Measurements from ENCODE around the gene ST3GAL2. TPM values are rescaled to one million over a fixed set of nuclear protein-coding genes. Genes with fewer than 3 reads are reported as not detected.

Gene ST3GAL2
- total and polyA plus RNA-seq, 2 donors (not counting 1 experiment from before 2014, with no cell fraction given) = 13.5 to 17.8 TPM

DNA sequence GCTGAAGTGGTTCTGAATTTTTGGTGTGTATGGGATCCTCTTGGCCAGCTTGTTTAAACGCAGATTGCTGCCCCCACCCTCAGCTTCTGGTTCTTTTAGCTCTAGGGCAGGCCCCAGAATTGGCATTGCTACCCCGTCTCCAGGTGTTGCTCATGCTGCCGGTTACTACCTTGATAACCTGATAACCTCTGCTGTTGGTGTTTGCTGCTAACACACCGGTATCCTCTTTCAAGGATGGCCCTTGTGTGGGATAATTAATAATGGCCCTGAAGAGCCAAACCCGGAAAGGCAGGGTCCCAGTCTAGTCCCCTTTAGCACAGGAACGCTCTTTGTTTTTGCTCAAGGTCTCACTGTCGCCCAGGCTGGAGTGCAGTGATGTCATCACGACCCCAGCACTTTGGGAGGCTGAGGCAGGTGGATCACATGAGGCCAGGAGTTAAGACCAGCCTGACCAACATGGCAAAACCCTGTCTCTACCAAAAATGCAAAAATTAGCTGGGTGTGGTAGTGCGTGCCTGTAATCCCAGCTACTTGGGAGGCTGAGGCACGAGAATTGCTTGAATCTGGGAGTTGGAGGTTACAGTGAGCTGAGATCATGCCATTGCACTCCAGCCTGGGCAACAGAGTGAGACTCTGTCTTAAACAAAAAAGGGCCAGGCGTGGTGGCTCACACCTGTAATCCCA, 1.3 kb upstream of the ST3GAL2 start:
- peaks cover 15% of the 10 kb centered on the region for H3K4me1 ChIP-seq (ENCODE audit: control insufficient read depth, extremely low read depth, insufficient read depth, low read length)
- H3K36me3 ChIP-seq (ENCODE audit: control insufficient read depth, insufficient read depth, low read length) = no peaks in the 10 kb centered on the region
- H3K27me3 ChIP-seq (ENCODE audit: control insufficient read depth, insufficient read depth, low read length) = no peaks in the 10 kb centered on the region
- no peaks in the 10 kb centered on the region for H4K20me1 ChIP-seq (ENCODE audit: control insufficient read depth, extremely low read depth, insufficient read depth, low read length)
- H3K9ac ChIP-seq (ENCODE audit: insufficient read depth, low read length) = no peak overlapping the region
- no peak overlapping the region for H3K4me2 ChIP-seq (ENCODE audit: extremely low read depth, insufficient read depth, low read length)
- TF ChIP-seq EZH2 (IDR thresholded peaks at IDR 0.05; ENCODE audit: low read length, missing control alignments) = no peak
- TF ChIP-seq, protein P1, sequence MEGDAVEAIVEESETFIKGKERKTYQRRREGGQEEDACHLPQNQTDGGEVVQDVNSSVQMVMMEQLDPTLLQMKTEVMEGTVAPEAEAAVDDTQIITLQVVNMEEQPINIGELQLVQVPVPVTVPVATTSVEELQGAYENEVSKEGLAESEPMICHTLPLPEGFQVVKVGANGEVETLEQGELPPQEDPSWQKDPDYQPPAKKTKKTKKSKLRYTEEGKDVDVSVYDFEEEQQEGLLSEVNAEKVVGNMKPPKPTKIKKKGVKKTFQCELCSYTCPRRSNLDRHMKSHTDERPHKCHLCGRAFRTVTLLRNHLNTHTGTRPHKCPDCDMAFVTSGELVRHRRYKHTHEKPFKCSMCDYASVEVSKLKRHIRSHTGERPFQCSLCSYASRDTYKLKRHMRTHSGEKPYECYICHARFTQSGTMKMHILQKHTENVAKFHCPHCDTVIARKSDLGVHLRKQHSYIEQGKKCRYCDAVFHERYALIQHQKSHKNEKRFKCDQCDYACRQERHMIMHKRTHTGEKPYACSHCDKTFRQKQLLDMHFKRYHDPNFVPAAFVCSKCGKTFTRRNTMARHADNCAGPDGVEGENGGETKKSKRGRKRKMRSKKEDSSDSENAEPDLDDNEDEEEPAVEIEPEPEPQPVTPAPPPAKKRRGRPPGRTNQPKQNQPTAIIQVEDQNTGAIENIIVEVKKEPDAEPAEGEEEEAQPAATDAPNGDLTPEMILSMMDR (conservative IDR thresholded peaks at IDR 0.05 in 1 of 2, IDR thresholded peaks at IDR 0.05 in 1 of 2; ENCODE audit: low read depth in 1 of 2, low read length in 2 of 2) = no peak
- no peak overlapping the region for H3K27ac ChIP-seq (ENCODE audit: insufficient read depth, low read length)
- peaks cover 11% of the 10 kb centered on the region for H3K79me2 ChIP-seq (ENCODE audit: control insufficient read depth, insufficient read depth, low read length)
- H2AFZ ChIP-seq (ENCODE audit: low read length) = no peak overlapping the region
- H3K4me3 ChIP-seq (replicated peaks in 1 of 4; ENCODE audit: control extremely low read depth in 1 of 4, insufficient read depth in 1 of 4, low read depth in 3 of 4, low read length in 4 of 4) = peak overlapping the region in 1 of 4 experiments; percentile 68
- no peaks in the 10 kb centered on the region for H3K9me3 ChIP-seq (ENCODE audit: control insufficient read depth, insufficient read depth, low read depth, low read length)
- DNase-seq (ENCODE audit: low read depth in 2 of 2) = no peak

DNA sequence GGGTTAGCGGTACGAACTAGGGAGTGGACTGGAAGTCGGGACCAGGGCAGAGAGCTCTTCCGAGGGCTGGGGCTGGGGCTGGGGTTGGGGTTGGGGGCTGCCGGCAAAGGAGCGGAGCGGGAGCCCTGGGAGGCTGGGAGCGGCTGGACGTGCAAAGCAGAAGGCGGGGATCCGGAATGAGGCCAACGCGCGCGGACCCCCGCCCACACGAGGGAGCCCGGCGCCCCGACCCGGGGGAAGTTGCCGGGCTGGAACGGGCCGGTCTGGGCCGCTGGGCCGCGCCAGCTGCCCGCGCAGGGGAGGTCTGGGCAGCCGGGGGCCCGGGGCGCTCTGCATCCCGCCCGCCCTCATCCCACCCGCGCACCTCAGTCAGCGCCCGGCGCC, 323 bp downstream of the ST3GAL2 start:
- H3K4me3 ChIP-seq (replicated peaks in 1 of 4; ENCODE audit: control extremely low read depth in 1 of 4, insufficient read depth in 1 of 4, low read depth in 3 of 4, low read length in 4 of 4) = peak overlapping the region; percentile 74 to 80 (median 80)
- peak overlapping the region; percentile 59 for H3K9ac ChIP-seq (ENCODE audit: insufficient read depth, low read length)
- peak in 1 of 2 donors; percentile 13 for DNase-seq (ENCODE audit: low read depth in 2 of 2)
- no peaks in the 10 kb centered on the region for H3K9me3 ChIP-seq (ENCODE audit: control insufficient read depth, insufficient read depth, low read depth, low read length)
- TF ChIP-seq EZH2 (IDR thresholded peaks at IDR 0.05; ENCODE audit: low read length, missing control alignments) = no peak
- TF ChIP-seq, protein P1 (conservative IDR thresholded peaks at IDR 0.05 in 1 of 2, IDR thresholded peaks at IDR 0.05 in 1 of 2; ENCODE audit: low read depth in 1 of 2, low read length in 2 of 2) = no peak
- H3K27ac ChIP-seq (ENCODE audit: insufficient read depth, low read length) = peak overlapping the region; percentile 1
- H3K4me1 ChIP-seq (ENCODE audit: control insufficient read depth, extremely low read depth, insufficient read depth, low read length) = peaks cover 24% of the 10 kb centered on the region
- H3K36me3 ChIP-seq (ENCODE audit: control insufficient read depth, insufficient read depth, low read length) = peaks cover 4% of the 10 kb centered on the region
- H3K27me3 ChIP-seq (ENCODE audit: control insufficient read depth, insufficient read depth, low read length) = no peaks in the 10 kb centered on the region
- H3K4me2 ChIP-seq (ENCODE audit: extremely low read depth, insufficient read depth, low read length) = peak overlapping the region; percentile 100
- peaks cover 19% of the 10 kb centered on the region for H3K79me2 ChIP-seq (ENCODE audit: control insufficient read depth, insufficient read depth, low read length)
- no peak overlapping the region for H2AFZ ChIP-seq (ENCODE audit: low read length)
- no peaks in the 10 kb centered on the region for H4K20me1 ChIP-seq (ENCODE audit: control insufficient read depth, extremely low read depth, insufficient read depth, low read length)

DNA sequence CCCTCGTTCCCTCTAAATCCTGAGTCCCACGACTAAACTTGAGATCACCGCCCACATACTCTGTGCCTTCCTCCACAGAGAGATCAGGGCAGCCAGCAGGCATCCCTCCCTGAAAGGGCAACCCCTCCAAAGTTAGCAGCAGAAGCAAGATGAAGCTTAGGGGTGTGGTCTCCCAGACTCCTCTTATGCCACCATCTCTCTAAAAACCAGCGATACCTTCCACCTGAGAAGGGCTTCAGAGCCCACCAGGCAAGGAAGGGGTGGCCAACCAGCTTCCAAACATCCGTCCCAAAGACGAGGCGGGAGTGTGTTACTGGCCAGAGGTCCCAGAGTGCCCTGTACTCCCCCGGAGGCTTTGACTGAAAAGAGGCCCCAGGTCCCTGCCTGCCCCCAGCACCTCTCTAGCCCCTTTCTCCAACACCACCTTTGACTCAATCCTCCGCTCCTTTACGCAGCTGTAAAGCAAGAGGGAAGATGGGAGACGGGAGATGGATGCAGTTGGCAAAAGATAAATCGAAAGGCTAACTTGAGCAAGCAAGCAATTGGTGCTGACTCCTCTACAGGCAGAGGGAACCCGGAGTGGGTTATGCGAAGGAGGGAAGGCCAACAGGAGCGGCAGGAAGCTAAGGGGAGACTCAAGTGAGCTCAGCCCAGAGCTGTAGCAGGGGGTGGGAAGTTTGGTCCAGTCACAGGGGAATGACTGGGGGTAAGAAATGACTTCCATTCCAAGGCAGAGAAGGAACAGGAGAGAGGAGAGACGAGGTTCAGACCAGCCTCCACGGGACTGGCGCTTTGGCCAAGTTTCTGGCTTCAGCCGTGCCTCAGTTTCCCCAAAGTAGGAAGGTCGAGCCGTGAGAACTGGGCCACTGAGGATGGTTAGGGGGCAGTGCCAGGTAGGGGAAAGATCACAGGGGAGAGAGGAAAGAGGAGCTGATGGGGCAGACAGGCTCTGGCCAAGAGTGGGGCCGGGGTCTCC, 1.0 kb downstream of the ST3GAL2 start:
- Histone ChIP-seq H3K79me2 (ENCODE audit: control insufficient read depth, insufficient read depth, low read length) (peaks cover 19% of the 10 kb centered on the region), H3K4me1 (ENCODE audit: control insufficient read depth, extremely low read depth, insufficient read depth, low read length) (peaks cover 29% of the 10 kb centered on the region), H3K4me2 (ENCODE audit: extremely low read depth, insufficient read depth, low read length) (peak overlapping the region; percentile 100), H3K27ac (ENCODE audit: insufficient read depth, low read length) (peak overlapping the region; percentile 1), H3K9me3 (ENCODE audit: control insufficient read depth, insufficient read depth, low read depth, low read length) (no peaks in the 10 kb centered on the region), H2AFZ (ENCODE audit: low read length) (peak overlapping the region; percentile 17), H3K4me3 (replicated peaks in 1 of 4; ENCODE audit: control extremely low read depth in 1 of 4, insufficient read depth in 1 of 4, low read depth in 3 of 4, low read length in 4 of 4) (peak overlapping the region; percentile 74 to 80 (median 80)), H3K27me3 (ENCODE audit: control insufficient read depth, insufficient read depth, low read length) (no peaks in the 10 kb centered on the region), H3K36me3 (ENCODE audit: control insufficient read depth, insufficient read depth, low read length) (peaks cover 4% of the 10 kb centered on the region), H4K20me1 (ENCODE audit: control insufficient read depth, extremely low read depth, insufficient read depth, low read length) (no peaks in the 10 kb centered on the region), H3K9ac (ENCODE audit: insufficient read depth, low read length) (peak overlapping the region; percentile 55)
- peak; percentile 52 to 73 for DNase-seq (ENCODE audit: low read depth in 2 of 2)
- TF ChIP-seq, protein P1 (conservative IDR thresholded peaks at IDR 0.05 in 1 of 2, IDR thresholded peaks at IDR 0.05 in 1 of 2; ENCODE audit: low read depth in 1 of 2, low read length in 2 of 2) = no peak
- no peak for TF ChIP-seq EZH2 (IDR thresholded peaks at IDR 0.05; ENCODE audit: low read length, missing control alignments)

Data from fibroblast of lung (primary cell).